PC-9 (cell line): ENCODE results near the gene IER3. TPM values are rescaled to one million over a fixed set of nuclear protein-coding genes. Genes with fewer than 3 reads are reported as not detected.

Experiments used
- BruUV-seq: library from RNA; stranded (reverse); fragments of 400-500 nt; replicated peaks from 2 replicates; lab custom pipeline; 2021; lab: Mats Ljungman, UMichigan
- CTCF ChIA-PET: fragments of 300-600 bp; sonication (Branson Sonifier 250); formaldehyde crosslinking; loops from one replicate; lab custom pipeline; 2022; ENCODE audit warnings: antibody characterized with exemption; lab: Charles Lee
- POLR2A ChIA-PET: fragments of 300-600 bp; sonication (Branson Sonifier 250); formaldehyde crosslinking; loops from one replicate; lab custom pipeline; 2022; ENCODE audit warnings: antibody characterized with exemption; ENCODE audit not compliant: unreplicated experiment; lab: Charles Lee
- DNase-seq, 2 experiments: peaks; one replicate each; pipeline versions ENCODE4 v3.0.0 to v3.0.0-alpha.2; 2015 to 2022; ENCODE audit warnings: mixed read lengths in 1 of 2
- H2AFZ ChIP-seq: fragments of 200-600 bp; sonication (generic); 2 replicates; pipeline ENCODE4 v1.8.1; 2017; ENCODE audit warnings: antibody characterized with exemption
- H3F3A ChIP-seq: fragments of 200-600 bp; sonication (generic); 2 replicates; pipeline ENCODE4 v1.8.1; 2017; ENCODE audit warnings: antibody characterized with exemption, mild to moderate bottlenecking, low read depth; ENCODE audit not compliant: insufficient read depth
- H3K27ac ChIP-seq: fragments of 200-600 bp; sonication (generic); 2 replicates; pipeline ENCODE4 v1.6.1; 2016; ENCODE audit warnings: mixed run types
- H3K27me3 ChIP-seq: fragments of 200-600 bp; sonication (generic); 2 replicates; pipeline ENCODE4 v1.6.1; 2016; ENCODE audit warnings: low read depth, mixed run types; ENCODE audit not compliant: insufficient read depth
- H3K36me3 ChIP-seq: fragments of 200-600 bp; sonication (generic); 2 replicates; pipeline ENCODE4 v1.6.1; 2016; ENCODE audit warnings: low read depth, mixed run types
- H3K4me1 ChIP-seq: fragments of 200-600 bp; sonication (generic); replicated peaks from 2 replicates; pipeline ENCODE4 v1.6.1; 2016; ENCODE audit warnings: mixed run types; ENCODE audit not compliant: insufficient read depth
- H3K4me2 ChIP-seq: fragments of 200-600 bp; sonication (generic); 2 replicates; pipeline ENCODE4 v1.6.1; 2017; ENCODE audit warnings: mixed run types
- H3K4me3 ChIP-seq: fragments of 200-600 bp; sonication (generic); 2 replicates; pipeline ENCODE4 v1.6.1; 2016; ENCODE audit warnings: mixed run types
- H3K79me2 ChIP-seq: fragments of 200-600 bp; sonication (generic); 2 replicates; pipeline ENCODE4 v1.6.1; 2017; ENCODE audit warnings: low read depth, mixed run types
- H3K9me2 ChIP-seq: fragments of 200-600 bp; sonication (generic); 2 replicates; pipeline ENCODE4 v1.8.1; 2017; ENCODE audit warnings: mild to moderate bottlenecking; ENCODE audit not compliant: insufficient read depth
- H3K9me3 ChIP-seq: fragments of 200-600 bp; sonication (generic); 2 replicates; pipeline ENCODE4 v1.8.1; 2016; ENCODE audit warnings: low read depth; ENCODE audit not compliant: insufficient read depth
- H4K20me1 ChIP-seq: fragments of 200-600 bp; sonication (generic); 2 replicates; pipeline ENCODE4 v1.8.1; 2017; ENCODE audit not compliant: insufficient read depth
- EZH2 ChIP-seq: fragments of 200-600 bp; sonication (generic); IDR thresholded peaks from 2 replicates; pipeline ENCODE4 v1.8.0; 2017; ENCODE audit warnings: antibody characterized with exemption, low read depth
- intact Hi-C: fragments of 100-400 bp; cut with micrococcal nuclease; formaldehyde crosslinking; loops from one replicate; pipeline ENCODE4 v1.10.0; 2022; ENCODE audit not compliant: unreplicated experiment
- total RNA-seq: library from RNA; stranded (reverse); gene quantifications from 2 replicates; pipeline ENCODE4 v1.2.3, GENCODE V29; 2021
- TF ChIP-seq, protein P1 (sequence below): fragments of 200-600 bp; sonication (generic); conservative IDR thresholded peaks from 2 replicates; pipeline ENCODE4 v1.6.1; 2017; ENCODE audit warnings: mixed run types, antibody characterized with exemption, mild to moderate bottlenecking, moderate library complexity

Gene IER3
- total RNA-seq, 1 experiment from 2014 or later = 117 TPM

DNA sequence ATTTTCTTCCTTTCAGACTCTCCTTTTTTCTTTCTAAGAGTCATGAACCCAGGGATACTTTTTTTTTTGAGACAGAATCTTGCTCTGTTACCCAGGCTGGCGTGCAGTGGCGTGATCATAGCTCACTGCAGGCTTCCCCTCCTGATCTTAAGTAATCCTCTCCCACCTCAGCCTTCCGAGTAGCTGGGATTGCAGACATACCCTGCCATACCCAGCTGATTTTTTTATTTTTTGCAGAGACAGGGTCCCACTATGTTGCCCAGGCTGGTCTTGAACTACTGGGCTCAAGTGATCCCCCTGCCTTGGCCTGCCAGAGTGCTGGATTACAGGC lies 32.8 kb upstream of the IER3 start:
- Histone ChIP-seq H3F3A (peaks cover 26% of the 10 kb centered on the region), H3K27ac (no peak overlapping the region), H3K4me1 (peaks cover 45% of the 10 kb centered on the region), H3K79me2 (no peaks in the 10 kb centered on the region), H3K36me3 (no peaks in the 10 kb centered on the region), H4K20me1 (no peaks in the 10 kb centered on the region), H2AFZ (no peak overlapping the region), H3K4me2 (no peak overlapping the region), H3K9me3 (no peaks in the 10 kb centered on the region), H3K9me2 (no peaks in the 10 kb centered on the region), H3K4me3 (no peak overlapping the region), H3K27me3 (no peaks in the 10 kb centered on the region)
- BruUV-seq = no TSS peak
- intact Hi-C loops = no loop called here
- POLR2A ChIA-PET = interaction anchor here (0.6 kb wide), 1 partner anchor 29 kb away, joined by 6 read pairs; no protein-coding TSS in a partner anchor
- no peak for DNase-seq
- CTCF ChIA-PET = no interaction called here
- TF ChIP-seq EZH2 = no peak

DNA sequence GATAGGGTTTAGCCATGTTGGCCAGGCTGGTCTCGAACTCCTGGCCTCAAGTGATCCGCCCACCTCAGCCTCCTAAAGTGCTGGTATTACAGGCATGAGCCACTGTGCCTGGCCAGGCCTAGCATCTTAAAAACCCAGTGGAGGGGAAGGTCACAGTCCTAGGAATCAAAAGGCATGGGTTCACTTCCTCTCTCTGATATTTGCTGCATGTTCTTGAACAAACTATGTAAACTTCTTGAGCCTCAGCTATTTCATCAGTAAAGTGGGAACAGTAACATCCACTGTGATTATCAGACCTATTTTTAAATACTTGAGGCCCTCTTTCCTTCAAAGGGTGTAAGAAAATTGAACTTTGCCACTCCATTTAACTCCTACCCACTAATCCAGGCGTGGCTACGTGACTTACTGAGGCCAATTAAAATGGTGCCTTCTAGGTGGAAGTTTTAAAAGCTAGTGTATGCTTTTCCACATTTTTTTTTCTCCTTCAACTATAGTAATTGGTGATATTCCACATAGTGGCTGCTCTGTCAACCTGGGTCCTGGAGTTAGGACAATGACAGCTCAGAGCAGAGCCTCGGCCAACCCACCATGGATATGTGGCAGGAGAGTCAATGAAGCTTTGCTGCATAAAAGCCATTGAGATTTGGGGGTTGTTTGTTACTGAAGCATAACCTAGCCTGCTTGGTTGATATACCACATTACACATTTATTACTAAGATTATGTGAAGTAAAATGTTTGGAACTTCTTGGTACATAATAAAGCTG lies 32.2 kb upstream of the IER3 start:
- ChIA-PET CTCF (interaction anchor here (0.5 kb wide), 1 partner anchor 37 kb away, joined by 3 read pairs; no protein-coding TSS in a partner anchor), POLR2A (interaction anchor here (0.6 kb wide), 1 partner anchor 30 kb away, joined by 6 read pairs; no protein-coding TSS in a partner anchor)
- TF ChIP-seq, protein P1, sequence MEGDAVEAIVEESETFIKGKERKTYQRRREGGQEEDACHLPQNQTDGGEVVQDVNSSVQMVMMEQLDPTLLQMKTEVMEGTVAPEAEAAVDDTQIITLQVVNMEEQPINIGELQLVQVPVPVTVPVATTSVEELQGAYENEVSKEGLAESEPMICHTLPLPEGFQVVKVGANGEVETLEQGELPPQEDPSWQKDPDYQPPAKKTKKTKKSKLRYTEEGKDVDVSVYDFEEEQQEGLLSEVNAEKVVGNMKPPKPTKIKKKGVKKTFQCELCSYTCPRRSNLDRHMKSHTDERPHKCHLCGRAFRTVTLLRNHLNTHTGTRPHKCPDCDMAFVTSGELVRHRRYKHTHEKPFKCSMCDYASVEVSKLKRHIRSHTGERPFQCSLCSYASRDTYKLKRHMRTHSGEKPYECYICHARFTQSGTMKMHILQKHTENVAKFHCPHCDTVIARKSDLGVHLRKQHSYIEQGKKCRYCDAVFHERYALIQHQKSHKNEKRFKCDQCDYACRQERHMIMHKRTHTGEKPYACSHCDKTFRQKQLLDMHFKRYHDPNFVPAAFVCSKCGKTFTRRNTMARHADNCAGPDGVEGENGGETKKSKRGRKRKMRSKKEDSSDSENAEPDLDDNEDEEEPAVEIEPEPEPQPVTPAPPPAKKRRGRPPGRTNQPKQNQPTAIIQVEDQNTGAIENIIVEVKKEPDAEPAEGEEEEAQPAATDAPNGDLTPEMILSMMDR = no peak
- TF ChIP-seq EZH2 = no peak
- no peaks in the 10 kb centered on the region for H3K27me3 ChIP-seq
- H4K20me1 ChIP-seq = no peaks in the 10 kb centered on the region
- no peaks in the 10 kb centered on the region for H3K9me3 ChIP-seq
- DNase-seq = no peak
- H3K4me1 ChIP-seq = peaks cover 42% of the 10 kb centered on the region
- no peaks in the 10 kb centered on the region for H3K9me2 ChIP-seq
- no peak overlapping the region for H3K27ac ChIP-seq
- no peaks in the 10 kb centered on the region for H3K79me2 ChIP-seq
- peaks cover 22% of the 10 kb centered on the region for H3F3A ChIP-seq
- intact Hi-C loops = no loop called here
- H3K36me3 ChIP-seq = no peaks in the 10 kb centered on the region
- H3K4me3 ChIP-seq = no peak overlapping the region
- no peak overlapping the region for H2AFZ ChIP-seq
- no TSS peak for BruUV-seq
- no peak overlapping the region for H3K4me2 ChIP-seq

DNA sequence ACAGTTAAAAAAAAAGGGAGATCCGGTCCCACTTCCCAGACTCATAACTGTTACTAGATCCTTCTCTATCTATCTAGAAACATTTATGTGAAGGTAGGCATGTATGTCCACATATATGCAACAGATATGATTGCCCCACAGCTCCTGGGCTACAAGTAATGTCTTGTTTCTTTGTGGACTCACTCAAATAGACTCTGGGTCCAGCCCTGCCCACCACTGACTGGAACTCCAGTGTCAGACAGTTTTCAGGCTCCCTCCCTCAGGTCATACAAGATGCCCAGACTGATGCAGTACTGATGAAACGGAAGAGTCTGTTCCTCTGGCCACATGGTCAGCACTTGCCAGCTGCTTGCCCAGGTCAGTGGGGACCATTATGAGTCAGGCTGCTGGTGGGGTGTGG lies 30.8 kb upstream of the IER3 start:
- no peaks in the 10 kb centered on the region for H4K20me1 ChIP-seq
- H3K27ac ChIP-seq = no peak overlapping the region
- DNase-seq = no peak
- H3K4me3 ChIP-seq = no peak overlapping the region
- H3K27me3 ChIP-seq = no peaks in the 10 kb centered on the region
- ChIA-PET POLR2A (interaction anchor here (0.6 to 0.8 kb wide), 2 partner anchors 35 to 37 kb away, joined by 3 to 25 read pairs; no protein-coding TSS in a partner anchor), CTCF (interaction anchor here (0.6 to 0.7 kb wide), 2 partner anchors 13 to 103 kb away, joined by 5 to 6 read pairs; no protein-coding TSS in a partner anchor)
- no TSS peak for BruUV-seq
- TF ChIP-seq EZH2 = no peak
- TF ChIP-seq, protein P1 = no peak
- no peak overlapping the region for H2AFZ ChIP-seq
- no peak overlapping the region for H3K4me2 ChIP-seq
- H3K9me3 ChIP-seq = no peaks in the 10 kb centered on the region
- peaks cover 37% of the 10 kb centered on the region for H3K4me1 ChIP-seq
- H3F3A ChIP-seq = peaks cover 13% of the 10 kb centered on the region
- no peaks in the 10 kb centered on the region for H3K79me2 ChIP-seq
- no peaks in the 10 kb centered on the region for H3K9me2 ChIP-seq
- H3K36me3 ChIP-seq = no peaks in the 10 kb centered on the region
- intact Hi-C loops = no loop called here
